Nephron (organoid): ENCODE measurements around the gene ZHX3.

ENCODE experiments used
- H3K27ac Mint-ChIP-seq, 3 experiments: 2 replicates each; pipeline ENCODE4 v1.8.0; 2020; ENCODE audit warnings: mixed read lengths in 3 of 3, mild to moderate bottlenecking in 2 of 3, moderate library complexity in 1 of 3
- H3K27me3 Mint-ChIP-seq: 2 replicates; pipeline ENCODE4 v1.8.0; 2021; ENCODE audit warnings: low read depth, mild to moderate bottlenecking, moderate library complexity, mixed read lengths
- H3K36me3 Mint-ChIP-seq: 2 replicates; pipeline ENCODE4 v1.8.0; 2020; ENCODE audit warnings: low read depth, mixed read lengths
- H3K4me1 Mint-ChIP-seq: 2 replicates; pipeline ENCODE4 v1.8.0; 2020; ENCODE audit warnings: mixed read lengths
- H3K4me3 Mint-ChIP-seq, 3 experiments: 2 replicates each; pipeline ENCODE4 v1.8.0; 2020; ENCODE audit warnings: mild to moderate bottlenecking in 3 of 3, mixed read lengths in 3 of 3, moderate library complexity in 2 of 3
- H3K9me3 Mint-ChIP-seq: 2 replicates; pipeline ENCODE4 v1.8.0; 2020; ENCODE audit warnings: mixed read lengths
- CTCF ChIP-seq, 3 experiments: fragments of 200-600 bp; sonication (generic); IDR thresholded peaks; one replicate each; pipeline ENCODE4 v1.5.0; 2021; ENCODE audit warnings: antibody characterized with exemption in 3 of 3; ENCODE audit not compliant: unreplicated experiment in 3 of 3

ZHX3 gene

GRCh38 chr20:41339957-41340326 is 22.4 kb upstream of the ZHX3 start:
- peak overlapping the region in 2 of 3 experiments; percentile 21 to 53 for H3K27ac Mint-ChIP-seq
- H3K27me3 Mint-ChIP-seq, result peaks cover 3% of the 10 kb centered on the region
- H3K36me3 Mint-ChIP-seq, result no peaks in the 10 kb centered on the region
- TF ChIP-seq CTCF (IDR thresholded peaks at IDR 0.05; ENCODE audit: unreplicated experiment in 3 of 3), result peak; percentile 99
- peaks cover 5% of the 10 kb centered on the region for H3K4me1 Mint-ChIP-seq
- peak overlapping the region; percentile 79 to 83 (median 82) for H3K4me3 Mint-ChIP-seq
- no peaks in the 10 kb centered on the region for H3K9me3 Mint-ChIP-seq

GRCh38 chr20:41336711-41337492 is 19.4 kb upstream of the ZHX3 start:
- Mint-ChIP-seq H3K27me3 (peaks cover 3% of the 10 kb centered on the region), H3K36me3 (no peaks in the 10 kb centered on the region), H3K27ac (no peak overlapping the region), H3K4me1 (peaks cover 12% of the 10 kb centered on the region), H3K9me3 (no peaks in the 10 kb centered on the region), H3K4me3 (no peak overlapping the region)
- TF ChIP-seq CTCF (IDR thresholded peaks at IDR 0.05; ENCODE audit: unreplicated experiment in 3 of 3), result no peak

- H3K4me3 Mint-ChIP-seq, result no peak overlapping the region
- TF ChIP-seq CTCF (IDR thresholded peaks at IDR 0.05; ENCODE audit: unreplicated experiment in 3 of 3), result no peak
- peaks cover 3% of the 10 kb centered on the region for H3K27me3 Mint-ChIP-seq
- no peak overlapping the region for H3K27ac Mint-ChIP-seq
- no peaks in the 10 kb centered on the region for H3K36me3 Mint-ChIP-seq
- H3K9me3 Mint-ChIP-seq, result no peaks in the 10 kb centered on the region
- H3K4me1 Mint-ChIP-seq, result peaks cover 12% of the 10 kb centered on the region
Observed at GRCh38 chr20:41335591-41335990, 18.1 kb upstream of the ZHX3 start.

GRCh38 chr20:41334443-41335421 is 17.2 kb upstream of the ZHX3 start:
- Mint-ChIP-seq H3K4me3 (no peak overlapping the region), H3K9me3 (no peaks in the 10 kb centered on the region), H3K4me1 (peaks cover 6% of the 10 kb centered on the region), H3K27ac (no peak overlapping the region), H3K27me3 (no peaks in the 10 kb centered on the region), H3K36me3 (no peaks in the 10 kb centered on the region)
- TF ChIP-seq CTCF (IDR thresholded peaks at IDR 0.05; ENCODE audit: unreplicated experiment in 3 of 3), result no peak

- H3K36me3 Mint-ChIP-seq, result no peaks in the 10 kb centered on the region
- H3K4me3 Mint-ChIP-seq, result no peak overlapping the region
- TF ChIP-seq CTCF (IDR thresholded peaks at IDR 0.05; ENCODE audit: unreplicated experiment in 3 of 3), result no peak
- H3K27ac Mint-ChIP-seq, result no peak overlapping the region
- no peaks in the 10 kb centered on the region for H3K9me3 Mint-ChIP-seq
- peaks cover 10% of the 10 kb centered on the region for H3K4me1 Mint-ChIP-seq
- no peaks in the 10 kb centered on the region for H3K27me3 Mint-ChIP-seq
Observed at GRCh38 chr20:41334036-41334435, 16.5 kb upstream of the ZHX3 start.
